ENCODE measurements around the gene FIBIN.

FIBIN gene

GRCh38 chr11:27012234-27012921, 18.5 kb downstream of the FIBIN start (continued):
- peak; percentile 90 for TF ChIP-seq PRDM6 (tag by site-specific recombination; IDR thresholded peaks at IDR 0.05)
- TF ChIP-seq, protein P1, sequence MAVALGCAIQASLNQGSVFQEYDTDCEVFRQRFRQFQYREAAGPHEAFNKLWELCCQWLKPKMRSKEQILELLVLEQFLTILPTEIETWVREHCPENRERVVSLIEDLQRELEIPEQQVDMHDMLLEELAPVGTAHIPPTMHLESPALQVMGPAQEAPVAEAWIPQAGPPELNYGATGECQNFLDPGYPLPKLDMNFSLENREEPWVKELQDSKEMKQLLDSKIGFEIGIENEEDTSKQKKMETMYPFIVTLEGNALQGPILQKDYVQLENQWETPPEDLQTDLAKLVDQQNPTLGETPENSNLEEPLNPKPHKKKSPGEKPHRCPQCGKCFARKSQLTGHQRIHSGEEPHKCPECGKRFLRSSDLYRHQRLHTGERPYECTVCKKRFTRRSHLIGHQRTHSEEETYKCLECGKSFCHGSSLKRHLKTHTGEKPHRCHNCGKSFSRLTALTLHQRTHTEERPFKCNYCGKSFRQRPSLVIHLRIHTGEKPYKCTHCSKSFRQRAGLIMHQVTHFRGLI (tag by site-specific recombination; IDR thresholded peaks at IDR 0.05) = no peak
- TF ChIP-seq GFI1B (tag by site-specific recombination; IDR thresholded peaks at IDR 0.05) = no peak
- no peak for TF ChIP-seq ZNF112 (tag by site-specific recombination; IDR thresholded peaks at IDR 0.05)
- TF ChIP-seq GLIS2 (tag by site-specific recombination; IDR thresholded peaks at IDR 0.05) = no peak
- no peak for TF ChIP-seq PRDM10 (tag by site-specific recombination; IDR thresholded peaks at IDR 0.05)
- TF ChIP-seq ZNF248 (tag by site-specific recombination; IDR thresholded peaks at IDR 0.05) = no peak
- no peak for TF ChIP-seq ZNF549 (tag by site-specific recombination; IDR thresholded peaks at IDR 0.05)
- TF ChIP-seq, protein P2, sequence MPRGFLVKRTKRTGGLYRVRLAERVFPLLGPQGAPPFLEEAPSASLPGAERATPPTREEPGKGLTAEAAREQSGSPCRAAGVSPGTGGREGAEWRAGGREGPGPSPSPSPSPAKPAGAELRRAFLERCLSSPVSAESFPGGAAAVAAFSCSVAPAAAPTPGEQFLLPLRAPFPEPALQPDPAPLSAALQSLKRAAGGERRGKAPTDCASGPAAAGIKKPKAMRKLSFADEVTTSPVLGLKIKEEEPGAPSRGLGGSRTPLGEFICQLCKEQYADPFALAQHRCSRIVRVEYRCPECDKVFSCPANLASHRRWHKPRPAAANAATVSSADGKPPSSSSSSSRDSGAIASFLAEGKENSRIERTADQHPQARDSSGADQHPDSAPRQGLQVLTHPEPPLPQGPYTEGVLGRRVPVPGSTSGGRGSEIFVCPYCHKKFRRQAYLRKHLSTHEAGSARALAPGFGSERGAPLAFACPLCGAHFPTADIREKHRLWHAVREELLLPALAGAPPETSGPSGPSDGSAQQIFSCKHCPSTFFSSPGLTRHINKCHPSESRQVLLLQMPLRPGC (tag by site-specific recombination; IDR thresholded peaks at IDR 0.05) = no peak
- no peak for TF ChIP-seq ZNF776 (tag by site-specific recombination; IDR thresholded peaks at IDR 0.05; ENCODE audit: borderline replicate concordance)
- TF ChIP-seq ZNF366 (tag by site-specific recombination; conservative IDR thresholded peaks at IDR 0.05) = 0 out of 2 replicates have a peak, but pooled peaks have one; percentile 23
- no peak for TF ChIP-seq HOXA7 (CRISPR knock-in tag; IDR thresholded peaks at IDR 0.05; ENCODE audit: borderline replicate concordance)
- no peak for TF ChIP-seq ZNF302 (tag by site-specific recombination; IDR thresholded peaks at IDR 0.05; ENCODE audit: low read depth)
- no peak for TF ChIP-seq ZNF473 (tag by site-specific recombination; IDR thresholded peaks at IDR 0.05)
- no peak for TF ChIP-seq ZNF654 (tag by site-specific recombination; IDR thresholded peaks at IDR 0.05; ENCODE audit: low read depth)
- no peak for TF ChIP-seq ZXDB (tag by site-specific recombination; IDR thresholded peaks at IDR 0.05)
- no peak for TF ChIP-seq SCRT1 (tag by site-specific recombination; IDR thresholded peaks at IDR 0.05; ENCODE audit: borderline replicate concordance)
- no peak for TF ChIP-seq ZBTB10 (tag by site-specific recombination; IDR thresholded peaks at IDR 0.05)
- TF ChIP-seq ZNF292 (tag by site-specific recombination; IDR thresholded peaks at IDR 0.05; ENCODE audit: borderline replicate concordance, low read depth) = no peak
- no peak for TF ChIP-seq SETDB1 (IDR thresholded peaks at IDR 0.05; ENCODE audit: insufficient read length, low read length)
- no peak for TF ChIP-seq ZNF140 (tag by site-specific recombination; IDR thresholded peaks at IDR 0.05)
- no peak for TF ChIP-seq ZNF544 (tag by site-specific recombination; IDR thresholded peaks at IDR 0.05)
- TF ChIP-seq ATF2 (tag by site-specific recombination; IDR thresholded peaks at IDR 0.05; ENCODE audit: low read depth) = no peak
- TF ChIP-seq ZNF133 (tag by site-specific recombination; IDR thresholded peaks at IDR 0.05) = no peak; the same call in 1 of the 2 replicates
